Fibroblast of skin of left biceps (primary cell): ENCODE measurements around the gene HOXC6.

Experiments
- DNase-seq, 2 experiments: peaks; one replicate each; pipeline ENCODE4 v3.0.0-alpha.2; 2013; ENCODE audit warnings: low read depth in 2 of 2

Gene HOXC6

GRCh38 chr12:54028314-54029201 lies at the start of gene HOXC6:
HOXC6 (plus strand) TSS chr12:54028440; CDS start chr12:54028522, 82 bp downstream.
- DNase-seq = no peak

GRCh38 chr12:53978477-53979356 lies 49.5 kb upstream of the HOXC6 start:
- no peak for DNase-seq

GRCh38 chr12:53980104-53980801 lies 48.0 kb upstream of the HOXC6 start:
- no peak for DNase-seq

GRCh38 chr12:53980802-53981496 lies 47.3 kb upstream of the HOXC6 start:
- no peak for DNase-seq

GRCh38 chr12:53981634-53982565 lies 46.3 kb upstream of the HOXC6 start:
- no peak for DNase-seq

GRCh38 chr12:53982648-53983567 lies 45.3 kb upstream of the HOXC6 start:
- DNase-seq = no peak

- DNase-seq = no peak
Measured at GRCh38 chr12:53983568-53983949, 44.7 kb upstream of the HOXC6 start.

GRCh38 chr12:53983950-53984572 lies 44.2 kb upstream of the HOXC6 start:
- DNase-seq = no peak

- DNase-seq = peak; percentile 65 to 75
Measured at GRCh38 chr12:53984901-53985691, 43.1 kb upstream of the HOXC6 start, which contains the start of gene HOXC10. HOXC10 (plus strand) TSS chr12:53985146; CDS start chr12:53985260, 114 bp downstream.

- no peak for DNase-seq
Measured at GRCh38 chr12:53985692-53985993, 42.6 kb upstream of the HOXC6 start.

- DNase-seq = no peak
Measured at GRCh38 chr12:53985994-53986685, 42.1 kb upstream of the HOXC6 start.

GRCh38 chr12:53986686-53987483 lies 41.4 kb upstream of the HOXC6 start:
- no peak for DNase-seq

- no peak for DNase-seq
Measured at GRCh38 chr12:53987787-53988230, 40.4 kb upstream of the HOXC6 start.

- no peak for DNase-seq
Measured at GRCh38 chr12:53988541-53989226, 39.6 kb upstream of the HOXC6 start.

GRCh38 chr12:53989227-53990113 lies 38.8 kb upstream of the HOXC6 start:
- DNase-seq = no peak
